Neural cell (in vitro differentiated cells): ENCODE measurements around the gene OR4D11. TPM values are rescaled to one million over a fixed set of nuclear protein-coding genes. Genes with fewer than 3 reads are reported as not detected.

ENCODE experiments used
- H2AFZ ChIP-seq: fragments of 200-600, 300-800 bp; sonication (generic), shearing (Covaris generic); 2 replicates; pipeline ENCODE4 v1.6.0; 2014; ENCODE audit warnings: low read depth, mild to moderate bottlenecking, antibody characterized with exemption, low read length, moderate library complexity
- H3F3A ChIP-seq: fragments of 200-600 bp; shearing (Covaris generic); 2 replicates; pipeline ENCODE4 v1.6.1; 2016; ENCODE audit warnings: mild to moderate bottlenecking, moderate library complexity, mixed read lengths, antibody characterized with exemption, low read length; ENCODE audit not compliant: insufficient read depth, poor library complexity, severe bottlenecking
- H3K27ac ChIP-seq: fragments of 200-600, 300-800 bp; sonication (generic), shearing (Covaris generic); 2 replicates; pipeline ENCODE4 v1.5.1; 2014; ENCODE audit warnings: mild to moderate bottlenecking, low read length, moderate library complexity
- H3K27me3 ChIP-seq: fragments of 300-800, 200-600 bp; sonication (generic), shearing (Covaris generic); 2 replicates; pipeline ENCODE4 v1.6.0; 2014; ENCODE audit warnings: mild to moderate bottlenecking, low read depth, low read length, moderate library complexity; ENCODE audit not compliant: insufficient read depth
- H3K36me3 ChIP-seq: fragments of 300-800, 200-600 bp; sonication (generic), shearing (Covaris generic); 2 replicates; pipeline ENCODE4 v1.5.1; 2014; ENCODE audit warnings: mild to moderate bottlenecking, antibody characterized with exemption, low read length, moderate library complexity; ENCODE audit not compliant: insufficient read depth
- H3K4me2 ChIP-seq: fragments of 300-800, 200-600 bp; sonication (generic), shearing (Covaris generic); 2 replicates; pipeline ENCODE4 v1.6.0; 2014; ENCODE audit warnings: mild to moderate bottlenecking, low read length
- H3K4me3 ChIP-seq: fragments of 300-800, 200-600 bp; sonication (generic), shearing (Covaris generic); 2 replicates; pipeline ENCODE4 v1.5.1; 2014; ENCODE audit warnings: mild to moderate bottlenecking, low read length, moderate library complexity
- H3K79me2 ChIP-seq: fragments of 200-600 bp; shearing (Covaris generic); replicated peaks from 2 replicates; pipeline ENCODE4 v1.6.0; 2014; ENCODE audit warnings: mild to moderate bottlenecking, low read length, moderate library complexity; ENCODE audit not compliant: insufficient read depth
- H3K9ac ChIP-seq: fragments of 300-800, 200-600 bp; sonication (generic), shearing (Covaris generic); 2 replicates; pipeline ENCODE4 v1.6.1; 2016; ENCODE audit warnings: mild to moderate bottlenecking, low read length, mixed read lengths
- H3K9me2 ChIP-seq: fragments of 200-600 bp; shearing (Covaris generic); 2 replicates; pipeline ENCODE4 v1.6.1; 2016; ENCODE audit warnings: mild to moderate bottlenecking, low read length, mixed read lengths; ENCODE audit not compliant: insufficient read depth
- H3K9me3 ChIP-seq: fragments of 200-600, 300-800 bp; sonication (generic), shearing (Covaris generic); 2 replicates; pipeline ENCODE4 v1.6.1; 2016; ENCODE audit warnings: mild to moderate bottlenecking, mixed run types, low read length, moderate library complexity, mixed read lengths
- H4K20me1 ChIP-seq: fragments of 200-600 bp; shearing (Covaris generic); 2 replicates; pipeline ENCODE4 v1.6.1; 2016; ENCODE audit warnings: mild to moderate bottlenecking, mixed run types; ENCODE audit not compliant: insufficient read depth
- CTCF ChIP-seq: fragments of 450-650 bp; IDR thresholded peaks from 2 replicates; pipeline ENCODE4 v1.5.1; 2014; ENCODE audit warnings: antibody characterized with exemption, mild to moderate bottlenecking, moderate library complexity; ENCODE audit not compliant: poor library complexity, severe bottlenecking
- EP300 ChIP-seq: fragments of 450-650 bp; conservative IDR thresholded peaks from 2 replicates; pipeline ENCODE4 v1.6.1; 2014; ENCODE audit warnings: antibody characterized with exemption, mild to moderate bottlenecking, moderate library complexity; ENCODE audit not compliant: poor library complexity, severe bottlenecking
- EZH2 ChIP-seq: fragments of 200-600, 300-800 bp; shearing (Covaris generic), sonication (generic); IDR thresholded peaks from 2 replicates; pipeline ENCODE4 v1.6.1; 2014; ENCODE audit warnings: antibody characterized with exemption, low read length, borderline replicate concordance, mild to moderate bottlenecking; ENCODE audit not compliant: insufficient read depth, poor library complexity, severe bottlenecking
- MXI1 ChIP-seq: fragments of 450-650 bp; conservative IDR thresholded peaks from 2 replicates; pipeline ENCODE4 v1.6.1; 2014; ENCODE audit warnings: antibody characterized with exemption, mild to moderate bottlenecking; ENCODE audit not compliant: poor library complexity, severe bottlenecking
- RAD21 ChIP-seq: fragments of 450-650 bp; conservative IDR thresholded peaks from 2 replicates; pipeline ENCODE4 v1.6.1; 2014; ENCODE audit warnings: antibody characterized with exemption, mild to moderate bottlenecking, moderate library complexity
- REST ChIP-seq: IDR thresholded peaks from 2 replicates; pipeline ENCODE4 v1.6.1; 2012; ENCODE audit warnings: borderline replicate concordance
- SMC3 ChIP-seq: fragments of 450-650 bp; conservative IDR thresholded peaks from 2 replicates; pipeline ENCODE4 v1.6.1; 2014; ENCODE audit warnings: antibody characterized with exemption, mild to moderate bottlenecking, moderate library complexity; ENCODE audit not compliant: poor library complexity
- TAF1 ChIP-seq: IDR thresholded peaks from 2 replicates; pipeline ENCODE4 v1.6.1; 2012; ENCODE audit warnings: low read depth
- polyA plus RNA-seq: library from polyadenylated mRNA; depleted of rRNA; stranded (reverse); fragments of >200 nt; gene quantifications from 2 replicates; pipeline ENCODE4 v1.2.3, GENCODE V29; 2014

Gene OR4D11
- polyA plus RNA-seq, 1 donor from 2014 or later, result not detected

GRCh38 chr11:59534676-59535075, 31.3 kb downstream of the OR4D11 start:
- H2AFZ ChIP-seq, result no peak overlapping the region
- H3K79me2 ChIP-seq, result no peaks in the 10 kb centered on the region

GRCh38 chr11:59542142-59542810, 38.9 kb downstream of the OR4D11 start:
- no peaks in the 10 kb centered on the region for H4K20me1 ChIP-seq
- no peak overlapping the region for H3K27ac ChIP-seq
- H3K9me3 ChIP-seq, result no peaks in the 10 kb centered on the region
- H2AFZ ChIP-seq, result no peak overlapping the region
- H3K4me3 ChIP-seq, result no peak overlapping the region
- H3K4me2 ChIP-seq, result no peak overlapping the region
- no peak overlapping the region for H3K9ac ChIP-seq
- H3K27me3 ChIP-seq, result no peaks in the 10 kb centered on the region
- no peaks in the 10 kb centered on the region for H3F3A ChIP-seq
- no peaks in the 10 kb centered on the region for H3K36me3 ChIP-seq
- H3K9me2 ChIP-seq, result no peaks in the 10 kb centered on the region
- no peaks in the 10 kb centered on the region for H3K79me2 ChIP-seq
- TF ChIP-seq RAD21 (no peak), EZH2 (no peak), EP300 (no peak), TAF1 (no peak), REST (no peak), MXI1 (no peak), SMC3 (no peak)

More at GRCh38 chr11:59534676-59535075, 31.3 kb downstream of the OR4D11 start:
- Histone ChIP-seq H3K9me3 (no peaks in the 10 kb centered on the region), H3K27ac (no peak overlapping the region), H3K9me2 (no peaks in the 10 kb centered on the region), H3K4me2 (no peak overlapping the region), H3F3A (no peaks in the 10 kb centered on the region), H4K20me1 (no peaks in the 10 kb centered on the region), H3K9ac (no peak overlapping the region), H3K27me3 (no peaks in the 10 kb centered on the region), H3K36me3 (no peaks in the 10 kb centered on the region), H3K4me3 (no peak overlapping the region)
- TF ChIP-seq EZH2 (no peak), SMC3 (no peak), REST (no peak), RAD21 (no peak), MXI1 (no peak), CTCF (no peak)
